H1 (cell line): ENCODE data around the gene ARID5B. TPM values are rescaled to one million over a fixed set of nuclear protein-coding genes. Genes with fewer than 3 reads are reported as not detected.

ENCODE experiments used
- EGR1 ChIP-seq: IDR thresholded peaks from 2 replicates; pipeline ENCODE4 v1.6.1; 2011; ENCODE audit warnings: low read depth, low read length, borderline replicate concordance
- FOSL1 ChIP-seq: IDR thresholded peaks from 2 replicates; pipeline ENCODE4 v1.6.1; 2011; ENCODE audit warnings: mild to moderate bottlenecking, low read depth, low read length, moderate library complexity; ENCODE audit not compliant: insufficient read depth
- SP4 ChIP-seq: IDR thresholded peaks from 2 replicates; pipeline ENCODE4 v1.6.1; 2012; ENCODE audit warnings: low read length, inconsistent platforms
- polyA plus RNA-seq, 7 experiments: library from polyadenylated mRNA; depleted of rRNA in 3 of 7; stranded (reverse) in 5 of 7; unstranded in 2 of 7; fragments of >200 nt in 5 of 7; fragments of 200-250 nt in 2 of 7; gene quantifications; 1 replicate in 5 of 7; 2 replicates in 1 of 7; 4 replicates in 1 of 7; pipeline versions ENCODE4 v1.2.1 to v1.2.3, GENCODE V29; 2011 to 2013; ENCODE audit warnings: missing spikeins in 2 of 7, mixed read lengths in 2 of 7
- total RNA-seq: library from RNA; stranded (reverse); fragmentation: NEBNext Ultra II Directional; extraction: Animal tissue kit (Norgen Biotek cat#: 25700); gene quantifications from 2 replicates; pipeline ENCODE4 v1.2.1, GENCODE V29; 2021

Gene ARID5B
- total and polyA plus RNA-seq, 2 of the 8 experiments (the other 6 are each of a cell fraction or from before 2014, with no cell fraction given), result 0.21 to 1.1 TPM

DNA sequence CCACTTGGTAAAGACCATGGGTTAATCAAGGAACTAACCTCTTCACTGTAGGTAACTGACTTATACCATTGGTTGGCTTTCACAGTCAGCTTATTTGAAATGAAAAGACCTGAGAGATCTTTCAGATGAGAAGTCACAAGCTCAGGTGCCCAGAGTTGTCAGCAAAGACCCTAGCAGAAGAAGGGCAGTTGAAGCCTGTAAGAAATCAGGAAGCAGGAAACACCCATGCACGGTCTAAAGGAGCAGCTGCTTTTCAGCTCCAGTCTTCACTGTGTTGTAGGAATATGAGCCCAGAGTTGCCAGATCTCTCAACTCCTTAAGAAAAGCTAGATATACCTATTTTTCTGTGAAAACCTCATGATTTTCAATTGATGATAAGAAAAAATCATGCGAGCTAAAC lies 130.0 kb downstream of the ARID5B start (continued):
- TF ChIP-seq SP4 (no peak), FOSL1 (no peak), EGR1 (no peak)
